Activated CD4-positive, CD25-positive, alpha-beta regulatory T cell (primary cell): ENCODE results near the gene TKTL1.

Experiments used
- DNase-seq, 4 experiments: peaks; one replicate each; lab custom pipeline; 2025; lab: John Stamatoyannopoulos, UW

The TKTL1 gene

DNA sequence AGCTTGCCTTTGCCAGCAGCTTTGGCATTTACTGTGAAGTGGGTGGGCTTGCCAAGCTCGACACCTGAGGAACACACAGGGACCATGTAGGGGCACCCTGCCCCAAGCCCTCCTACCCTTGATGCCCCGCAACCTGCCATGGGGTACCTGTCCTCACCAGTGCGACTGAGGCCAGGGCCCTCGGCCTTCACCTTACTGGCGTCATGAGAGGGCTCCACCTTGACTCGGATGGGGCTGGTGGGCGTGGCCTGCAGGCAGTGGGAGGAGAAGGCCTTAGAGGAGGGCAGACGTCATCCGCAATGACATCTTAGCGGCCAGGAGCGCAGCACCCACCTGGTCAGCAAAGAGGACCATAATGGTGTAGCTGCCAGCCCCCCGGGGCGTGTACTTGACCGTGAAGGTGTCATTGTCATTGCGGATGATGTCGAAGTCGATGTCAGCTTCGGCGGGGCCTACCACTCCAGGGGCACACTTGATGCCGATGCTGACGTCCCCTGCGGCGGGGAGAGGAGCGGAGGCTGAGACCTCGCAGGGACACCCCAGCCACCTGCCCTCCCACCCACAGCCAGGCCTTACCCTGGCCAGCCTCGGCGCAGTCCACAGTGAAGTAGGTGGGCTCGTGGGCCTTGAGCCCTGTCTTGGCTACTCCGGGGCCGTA, 66.6 kb downstream of the TKTL1 start:
- no peak for DNase-seq

GRCh38 chrX:154363706-154364439, 68.3 kb downstream of the TKTL1 start:
- no peak for DNase-seq

DNA sequence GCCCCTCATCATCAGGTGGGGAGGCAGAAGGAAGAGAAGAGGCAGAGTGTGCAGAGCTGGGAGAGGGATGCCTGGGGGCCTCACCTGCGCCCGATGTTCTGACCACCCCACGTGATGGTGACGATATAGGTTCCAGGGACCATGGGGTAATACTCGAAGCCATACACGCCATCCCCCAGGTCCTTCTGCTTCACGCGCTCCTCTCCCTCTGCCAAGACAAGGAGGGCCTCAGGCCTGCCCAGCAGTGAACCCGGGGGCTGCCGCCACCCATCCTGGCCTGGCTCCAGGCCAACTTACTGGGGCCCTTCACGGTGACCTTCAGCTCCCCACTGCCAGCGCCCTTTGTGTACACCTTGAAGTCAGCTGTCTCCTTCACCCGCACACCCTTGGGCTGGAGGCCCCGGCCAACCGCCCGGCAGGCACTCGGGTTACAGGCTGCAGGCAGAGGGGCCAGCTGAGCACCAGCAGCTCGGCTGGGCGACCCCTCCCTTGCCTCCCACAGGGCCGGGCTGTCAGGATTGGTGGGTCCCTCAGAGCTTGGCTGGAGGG, 69.5 kb downstream of the TKTL1 start:
- DNase-seq = no peak

- DNase-seq = no peak
Measured at GRCh38 chrX:154365997-154366665, 70.5 kb downstream of the TKTL1 start.

GRCh38 chrX:154366666-154367055, 71.1 kb downstream of the TKTL1 start:
- DNase-seq = no peak

- no peak for DNase-seq
Measured at GRCh38 chrX:154367474-154368308, 72.1 kb downstream of the TKTL1 start.

GRCh38 chrX:154368630-154369448, 73.2 kb downstream of the TKTL1 start:
- peak; percentile 61 to 86 (median 74) for DNase-seq

DNA sequence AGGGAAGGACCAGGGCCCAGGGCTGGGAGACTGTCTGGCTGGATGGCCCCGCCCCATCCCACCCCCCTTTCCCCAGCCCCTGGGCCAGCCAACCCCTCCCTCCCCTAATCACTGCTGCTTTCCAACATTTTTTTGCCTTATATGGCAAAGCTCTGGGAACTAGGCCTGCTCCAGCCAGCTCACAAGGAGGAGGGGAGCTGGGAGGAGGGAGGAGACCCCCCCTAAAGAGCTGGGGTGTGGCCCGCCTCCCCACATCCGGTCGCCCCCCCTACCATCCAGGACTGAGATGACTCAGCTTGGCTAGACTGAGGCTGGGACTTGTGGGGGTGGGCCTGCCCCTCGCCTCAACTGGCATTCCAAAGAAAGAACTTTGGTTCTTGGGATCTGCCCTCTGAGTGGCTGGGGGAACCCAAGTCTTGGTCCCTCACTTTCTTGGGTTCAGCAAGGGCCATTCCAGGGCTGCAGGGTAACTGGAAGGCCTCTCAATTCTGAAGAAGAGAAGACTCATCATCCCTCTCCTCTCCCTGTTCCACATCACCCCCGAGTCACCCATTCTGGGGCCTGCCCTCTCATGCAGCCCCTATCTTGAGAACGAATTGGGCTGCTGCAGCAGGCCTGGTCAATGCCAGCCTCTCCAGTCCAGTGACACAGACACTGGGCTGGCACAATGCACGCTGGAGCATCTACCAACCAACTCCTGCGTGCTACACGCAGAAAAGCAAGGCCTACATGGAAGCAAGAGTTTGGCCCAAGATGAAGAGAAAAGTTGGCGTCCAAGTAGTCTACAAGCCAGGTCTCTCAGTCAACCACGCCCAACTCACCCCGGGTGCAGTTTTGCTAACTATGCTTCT, 74.1 kb downstream of the TKTL1 start:
- peak in 3 of 4 experiments; percentile 41 to 61 (median 41) for DNase-seq

- no peak for DNase-seq
Measured at GRCh38 chrX:154370300-154371016, 74.9 kb downstream of the TKTL1 start.

DNA sequence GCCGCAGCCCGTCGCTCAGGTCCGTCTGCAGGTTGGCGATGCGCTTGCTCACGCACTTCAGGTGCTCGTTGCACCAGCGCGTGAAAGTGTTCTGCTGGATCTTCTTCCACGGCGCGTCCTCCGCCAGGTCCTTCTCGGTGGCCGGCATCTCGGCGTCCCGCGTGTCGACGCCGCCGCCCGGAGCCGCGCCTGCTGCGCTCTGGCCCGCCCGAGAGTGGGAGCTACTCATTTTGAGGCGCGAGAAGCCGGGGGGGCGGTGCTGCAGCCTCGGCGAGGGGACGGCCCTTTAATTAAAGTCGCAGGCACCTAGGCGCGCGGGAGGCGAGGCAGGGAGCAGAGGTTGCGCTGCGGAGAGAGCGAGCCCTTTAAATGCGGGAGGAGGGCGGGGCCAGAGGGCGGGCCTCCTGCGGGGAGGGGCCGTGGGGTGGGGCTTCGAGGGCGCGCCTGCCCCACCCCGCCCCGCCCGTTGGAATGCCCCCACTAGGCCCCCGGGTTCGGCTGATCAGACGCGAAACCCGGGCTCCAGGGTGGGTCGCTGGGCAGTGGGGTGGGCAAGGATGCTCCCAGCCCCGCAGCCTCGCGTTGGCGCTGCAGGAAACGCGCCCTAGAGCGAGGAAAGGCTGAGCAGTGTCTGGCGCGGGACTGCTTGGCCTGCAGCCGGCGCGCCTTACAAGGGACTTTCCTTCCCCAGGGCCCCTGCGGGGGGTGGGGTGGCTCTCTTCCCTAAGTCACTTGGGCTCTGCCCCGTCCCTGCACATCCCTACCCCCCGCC, 75.6 kb downstream of the TKTL1 start:
- peak; percentile 78 to 85 (median 81) for DNase-seq

- DNase-seq = no peak
Measured at GRCh38 chrX:154371789-154372300, 76.2 kb downstream of the TKTL1 start.

DNA sequence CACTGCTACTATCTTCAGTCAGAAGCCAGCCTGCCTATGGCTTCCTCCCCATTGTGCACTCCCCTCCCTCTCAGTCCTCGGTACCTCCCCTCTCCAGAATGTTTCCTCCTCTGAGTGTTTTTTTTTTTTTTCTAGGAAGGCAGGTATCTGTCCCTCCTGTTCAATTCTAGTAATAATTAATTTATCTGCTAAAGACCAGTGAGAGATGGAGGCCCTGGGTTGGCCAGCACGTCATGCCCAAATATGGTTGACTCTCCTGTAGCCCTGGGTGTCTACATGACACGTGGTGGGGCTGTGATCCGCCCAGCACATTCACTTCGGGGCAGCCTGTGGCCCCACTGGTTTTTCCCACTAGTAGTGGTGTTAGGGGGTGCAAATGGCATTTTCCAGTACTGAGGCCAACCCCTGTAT, 77.0 kb downstream of the TKTL1 start:
- DNase-seq = no peak

DNA sequence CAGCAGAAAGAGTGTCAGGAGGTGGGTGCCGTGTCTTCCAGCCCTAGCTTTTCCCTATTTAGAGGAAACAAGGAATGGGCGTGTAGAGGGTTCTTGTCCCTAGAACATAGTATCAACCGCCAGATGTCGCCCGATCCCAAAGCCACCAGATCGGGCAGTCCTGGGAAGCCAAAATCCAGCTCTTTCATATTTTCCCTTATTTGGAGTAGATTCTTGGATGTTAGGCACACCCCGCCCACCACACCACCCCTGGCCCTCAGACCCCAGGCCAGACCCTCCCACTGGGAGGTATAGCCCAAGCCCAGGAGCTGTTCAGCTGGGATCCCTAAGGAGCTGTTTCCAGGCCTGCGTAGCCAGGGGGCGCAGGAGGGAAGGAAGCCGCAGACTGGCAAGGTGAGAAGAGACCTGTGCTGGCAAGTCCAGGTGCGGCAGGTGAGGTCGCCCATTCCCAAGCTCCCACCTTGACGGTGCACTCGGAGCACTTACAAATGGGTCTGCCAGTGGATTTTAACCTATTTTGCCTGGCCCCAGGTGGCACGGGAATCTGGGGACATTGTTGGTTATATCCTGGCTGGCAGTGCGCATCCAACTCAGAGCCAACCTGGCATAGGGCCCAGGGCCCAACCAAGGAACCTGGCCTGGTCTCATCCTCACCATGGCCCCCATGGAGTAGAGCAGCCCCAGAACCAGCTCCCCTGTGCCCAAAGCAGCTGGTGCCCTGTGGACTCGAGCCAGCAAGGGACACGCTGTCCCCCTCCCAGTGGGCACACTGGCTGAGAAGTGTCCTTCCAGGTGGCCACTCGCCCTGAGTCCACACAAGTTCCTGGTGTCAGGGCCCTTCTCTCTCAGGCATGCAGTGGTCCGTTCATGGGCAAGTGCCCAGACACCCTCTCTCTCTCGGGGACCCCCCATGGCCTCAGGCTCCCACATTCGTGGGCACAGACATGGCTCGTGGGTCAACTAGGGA, 78.0 kb downstream of the TKTL1 start:
- no peak for DNase-seq

DNA sequence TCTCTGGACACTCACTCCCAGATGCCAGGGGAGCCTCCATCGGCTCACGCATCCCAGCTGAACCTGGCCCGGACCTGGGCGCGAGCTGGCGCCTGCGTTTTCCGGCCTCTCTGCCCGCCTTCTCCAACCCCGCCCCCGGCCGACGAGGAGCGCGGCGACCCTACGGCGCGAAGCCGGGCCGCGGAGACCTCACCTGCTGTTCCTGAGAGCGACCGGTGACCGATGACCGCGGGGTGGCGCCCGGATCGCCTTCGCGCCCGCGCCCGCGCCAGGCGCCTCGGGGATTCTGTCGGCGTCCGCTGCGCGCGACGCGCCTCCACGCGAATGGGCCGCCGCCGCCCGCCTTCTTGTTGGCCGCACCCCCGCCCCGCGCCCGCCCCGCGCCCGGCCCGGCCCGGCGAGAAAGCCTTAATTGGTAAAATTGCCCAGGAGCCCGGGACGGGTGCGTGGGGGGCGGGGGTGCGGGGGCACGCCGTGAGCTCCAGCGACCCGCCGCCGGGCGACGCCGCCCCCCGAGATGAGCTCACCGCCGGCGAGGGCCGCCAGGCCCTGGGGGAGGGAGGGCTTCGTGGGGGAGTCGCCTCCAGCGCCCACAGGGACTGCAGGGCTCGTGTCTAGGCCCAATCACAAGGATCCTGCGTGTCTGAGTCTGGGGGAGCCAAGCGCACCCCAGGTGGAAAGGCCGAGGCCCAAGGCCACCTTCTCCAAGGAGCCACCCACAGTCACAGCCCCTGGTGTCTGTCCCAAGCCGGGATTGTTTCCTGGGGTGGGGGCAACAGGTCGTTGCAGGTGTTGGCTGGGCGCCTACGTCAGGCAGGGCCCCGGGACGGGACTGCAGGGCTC, 78.9 kb downstream of the TKTL1 start, which contains the start of gene FLNA:
Gene FLNA, minus strand, starts transcription at position 322 of the 843 bp plus-strand sequence. CDS start 3,389 bp downstream, outside the sequence.
- DNase-seq = no peak

- DNase-seq = no peak
Measured at GRCh38 chrX:154375156-154375504, 79.5 kb downstream of the TKTL1 start.

DNA sequence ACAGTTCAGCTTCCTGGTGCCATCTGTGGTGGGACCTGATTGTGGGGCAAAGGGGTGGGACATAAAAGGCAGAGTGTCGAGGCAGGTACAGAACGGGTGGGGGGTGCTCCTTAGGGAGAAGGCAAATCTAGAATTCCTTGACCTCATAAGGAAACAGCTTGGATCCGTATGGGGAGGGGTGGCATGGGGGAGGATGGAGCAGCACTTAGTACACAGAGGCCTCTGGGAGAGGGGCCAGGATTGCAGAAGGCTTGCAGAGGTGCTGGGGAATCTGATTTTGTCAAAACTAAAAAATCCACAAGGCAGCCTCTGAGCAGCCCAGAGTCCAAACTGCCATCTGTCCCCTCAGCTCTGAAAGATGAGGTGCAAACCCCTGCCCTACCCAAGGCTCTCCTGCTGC, 81.2 kb downstream of the TKTL1 start:
- no peak for DNase-seq
